Measurements from ENCODE around the gene SCNN1A. TPM values are rescaled to one million over a fixed set of nuclear protein-coding genes. Genes with fewer than 3 reads are reported as not detected.

Gene SCNN1A
- total RNA-seq, 2 experiments from 2014 or later: 1.1 to 2.0 TPM

- POLR2A ChIA-PET: no interaction called here
- Histone ChIP-seq H3K27ac (ENCODE audit: low read depth in 1 of 2, low read length in 2 of 2) (no peak overlapping the region), H3K4me3 (ENCODE audit: low read length) (no peak overlapping the region), H3K27me3 (ENCODE audit: control insufficient read depth in 1 of 2, insufficient read depth in 2 of 2, low read length in 2 of 2) (peaks cover 14 to 15% of the 10 kb centered on the region in 2 experiments), H3K9me3 (ENCODE audit: control insufficient read depth in 1 of 2, insufficient read depth in 1 of 2, low read length in 2 of 2) (peaks cover 0 to 7% of the 10 kb centered on the region in 2 experiments), H3K36me3 (ENCODE audit: insufficient read depth, low read length) (no peaks in the 10 kb centered on the region), H3K4me1 (ENCODE audit: insufficient read depth, low read length) (peaks cover 12% of the 10 kb centered on the region)
- Mint-ChIP-seq H3K4me3 (no peak overlapping the region), H3K36me3 (ENCODE audit: low read depth) (no peaks in the 10 kb centered on the region), H3K4me1 (ENCODE audit: low read depth) (no peaks in the 10 kb centered on the region), H3K27ac (no peak overlapping the region), H3K27me3 (peaks cover 24% of the 10 kb centered on the region), H3K9me3 (no peaks in the 10 kb centered on the region)
- ATAC-seq (ENCODE audit: poor library complexity) (no peak), DNase-seq (no peak)
- no peak for TF ChIP-seq CTCF (IDR thresholded peaks at IDR 0.05)
- CTCF ChIA-PET: no interaction called here
- intact Hi-C loops (cut with DNase I, micrococcal nuclease): no loop called here
Observed at GRCh38 chr12:6306599-6307220, 68.7 kb downstream of the SCNN1A start.

- Histone ChIP-seq H3K27ac (ENCODE audit: low read depth in 1 of 2, low read length in 2 of 2) (no peak overlapping the region), H3K27me3 (ENCODE audit: control insufficient read depth in 1 of 2, insufficient read depth in 2 of 2, low read length in 2 of 2) (peaks cover 11 to 13% of the 10 kb centered on the region in 2 experiments), H3K4me3 (ENCODE audit: low read length) (no peak overlapping the region), H3K4me1 (ENCODE audit: insufficient read depth, low read length) (peaks cover 11% of the 10 kb centered on the region), H3K36me3 (ENCODE audit: insufficient read depth, low read length) (no peaks in the 10 kb centered on the region), H3K9me3 (ENCODE audit: control insufficient read depth in 1 of 2, insufficient read depth in 1 of 2, low read length in 2 of 2) (peaks cover 0 to 7% of the 10 kb centered on the region in 2 experiments)
- no peak overlapping the region for H3K4me3 Mint-ChIP-seq
- CTCF ChIA-PET: no interaction called here
- POLR2A ChIA-PET: no interaction called here
- no peaks in the 10 kb centered on the region for H3K9me3 Mint-ChIP-seq
- no peak for ATAC-seq (ENCODE audit: poor library complexity)
- no peaks in the 10 kb centered on the region for H3K36me3 Mint-ChIP-seq (ENCODE audit: low read depth)
- no peaks in the 10 kb centered on the region for H3K4me1 Mint-ChIP-seq (ENCODE audit: low read depth)
- intact Hi-C loops (cut with DNase I, micrococcal nuclease): no loop called here
- no peak for DNase-seq
- TF ChIP-seq CTCF (IDR thresholded peaks at IDR 0.05): no peak
- no peak overlapping the region for H3K27ac Mint-ChIP-seq
- peaks cover 22% of the 10 kb centered on the region for H3K27me3 Mint-ChIP-seq
Observed at GRCh38 chr12:6306151-6306550, 69.2 kb downstream of the SCNN1A start.

GRCh38 chr12:6303071-6303470 is 72.3 kb downstream of the SCNN1A start:
- H3K9me3 ChIP-seq (ENCODE audit: control insufficient read depth in 1 of 2, insufficient read depth in 1 of 2, low read length in 2 of 2): no peaks in the 10 kb centered on the region
- H3K9me3 Mint-ChIP-seq: no peaks in the 10 kb centered on the region
- ChIA-PET POLR2A (no interaction called here), CTCF (no interaction called here)
- no peaks in the 10 kb centered on the region for H3K4me1 ChIP-seq (ENCODE audit: insufficient read depth, low read length)
- ATAC-seq (ENCODE audit: poor library complexity) (no peak), DNase-seq (no peak)
- no peak overlapping the region for H3K4me3 ChIP-seq (ENCODE audit: low read length)
- no peaks in the 10 kb centered on the region for H3K36me3 Mint-ChIP-seq (ENCODE audit: low read depth)
- no peaks in the 10 kb centered on the region for H3K4me1 Mint-ChIP-seq (ENCODE audit: low read depth)
- H3K27ac Mint-ChIP-seq: no peak overlapping the region
- no peaks in the 10 kb centered on the region for H3K36me3 ChIP-seq (ENCODE audit: insufficient read depth, low read length)
- no peak overlapping the region for H3K27ac ChIP-seq (ENCODE audit: low read depth in 1 of 2, low read length in 2 of 2)
- H3K27me3 ChIP-seq (ENCODE audit: control insufficient read depth in 1 of 2, insufficient read depth in 2 of 2, low read length in 2 of 2): no peaks in the 10 kb centered on the region
- intact Hi-C loops (cut with DNase I, micrococcal nuclease): no loop called here
- no peak for TF ChIP-seq CTCF (IDR thresholded peaks at IDR 0.05)
- H3K4me3 Mint-ChIP-seq: no peak overlapping the region
- H3K27me3 Mint-ChIP-seq: peaks cover 9% of the 10 kb centered on the region
